GM12801 (cell line): ENCODE measurements around the gene ZCWPW1.

Source experiments
- CTCF ChIP-seq: IDR thresholded peaks from one replicate; pipeline ENCODE4 v1.5.1; 2011; ENCODE audit warnings: control low read depth; ENCODE audit not compliant: insufficient read length; ENCODE audit errors: extremely low read depth

ZCWPW1 gene

GRCh38 chr7:100374601-100375000, 53.9 kb downstream of the ZCWPW1 start:
- TF ChIP-seq CTCF = no peak

- TF ChIP-seq CTCF = no peak
Measured at GRCh38 chr7:100373261-100373831, 55.2 kb downstream of the ZCWPW1 start, which contains the start of gene PILRA. Gene PILRA (plus strand): TSS chr7:100373487. CDS start chr7:100373657, 170 bp downstream.

GRCh38 chr7:100372694-100373093, 55.8 kb downstream of the ZCWPW1 start:
- no peak for TF ChIP-seq CTCF

GRCh38 chr7:100372256-100372655, 56.2 kb downstream of the ZCWPW1 start:
- no peak for TF ChIP-seq CTCF

GRCh38 chr7:100371561-100372171, 56.8 kb downstream of the ZCWPW1 start:
- no peak for TF ChIP-seq CTCF

- TF ChIP-seq CTCF = no peak
Measured at GRCh38 chr7:100370746-100371145, 57.8 kb downstream of the ZCWPW1 start.

- TF ChIP-seq CTCF = no peak
Measured at GRCh38 chr7:100370303-100370702, 58.2 kb downstream of the ZCWPW1 start.

GRCh38 chr7:100369105-100369504, 59.4 kb downstream of the ZCWPW1 start:
- no peak for TF ChIP-seq CTCF
